HG03103 (cell line): Measurements from ENCODE around the gene OR6P1.

Source experiments
- ATAC-seq: cut with Tn5 transposase; IDR thresholded peaks from one replicate; pipeline ENCODE4 v1.9.1; 2021; ENCODE audit warnings: low read depth; ENCODE audit not compliant: unreplicated experiment

The OR6P1 gene

DNA sequence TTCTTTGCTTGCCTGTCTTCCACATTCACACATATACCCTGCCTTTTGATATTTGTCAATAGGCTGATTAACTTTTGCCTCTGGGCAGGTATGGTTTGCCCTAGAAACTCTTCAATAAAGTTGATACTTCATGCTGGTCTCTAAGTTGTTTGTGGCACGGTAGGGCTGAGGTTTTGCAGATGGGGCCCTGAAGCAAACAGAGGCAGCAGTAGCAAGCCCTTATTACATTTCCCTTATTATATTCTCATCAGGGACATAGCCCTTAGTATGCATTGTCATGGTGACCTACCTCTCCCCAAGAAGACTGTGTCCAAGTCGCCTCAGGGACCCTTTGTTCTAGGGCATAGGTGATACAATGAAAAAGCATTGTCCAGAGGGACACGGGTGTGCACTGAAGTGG, at the start of gene OR6P1:
Gene OR6P1 (minus strand): TSS at position 101 of the 400 bp plus-strand sequence. CDS start 6,976 bp downstream, outside the sequence.
- ATAC-seq: no peak

- no peak for ATAC-seq
These were observed 43.4 kb upstream of the OR6P1 start for GRCh38 chr1:158613764-158614163.

DNA sequence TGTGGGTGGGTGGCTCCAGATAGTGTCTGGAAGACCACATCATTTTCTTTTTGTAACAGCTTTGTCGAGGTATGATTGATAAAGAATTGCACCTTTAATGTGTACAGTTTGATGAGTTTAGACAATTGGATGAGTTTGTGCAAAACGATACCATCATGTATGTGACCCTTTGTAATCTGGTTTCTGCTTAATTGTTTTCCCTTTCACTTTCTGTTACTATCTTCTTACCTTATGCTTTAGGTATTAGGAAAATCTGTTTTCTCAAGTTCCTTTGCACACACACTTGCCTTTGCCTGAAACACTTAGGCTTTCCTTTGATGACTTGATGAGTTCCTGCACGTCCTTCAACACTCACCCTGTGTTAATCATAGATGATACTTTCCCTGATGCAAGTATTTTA, 41.5 kb upstream of the OR6P1 start:
- ATAC-seq: no peak

DNA sequence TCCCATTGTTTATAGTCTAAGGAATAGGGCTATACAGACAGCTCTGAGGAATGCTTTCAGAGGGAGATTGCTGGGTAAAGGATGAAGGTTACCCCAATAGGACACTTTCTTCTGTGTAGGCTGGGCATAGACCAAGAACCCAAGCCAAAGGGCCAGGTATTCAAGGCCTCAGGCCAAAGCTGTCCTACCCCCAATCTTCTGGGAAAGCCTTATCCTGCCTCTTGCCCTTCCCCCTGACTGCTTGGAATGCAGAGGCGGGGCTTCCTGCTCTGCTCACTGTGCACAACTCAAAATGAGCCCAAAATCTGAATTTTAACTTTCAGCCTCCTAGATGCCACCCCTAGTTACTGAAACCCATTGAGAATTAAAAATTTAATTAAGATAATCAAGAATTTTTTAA, 36.9 kb upstream of the OR6P1 start:
- ATAC-seq: no peak

DNA sequence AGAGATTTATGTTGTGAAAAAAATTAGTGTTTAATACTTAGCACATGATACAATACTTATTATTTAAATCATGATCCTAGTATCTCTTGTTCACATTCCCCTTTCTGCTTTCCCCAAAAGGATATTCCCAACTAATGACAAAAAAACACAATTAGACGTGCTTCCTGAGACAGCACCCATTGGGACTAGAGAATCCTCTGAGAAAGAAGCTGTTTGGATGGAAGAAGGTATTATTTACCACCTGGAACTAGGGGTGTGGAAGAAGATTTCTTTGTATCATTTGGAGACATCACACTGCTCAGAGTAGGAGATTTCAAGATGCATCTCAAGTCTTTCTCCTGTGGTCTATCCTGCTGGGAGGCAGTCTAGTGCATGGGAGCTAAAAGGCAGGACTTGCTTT, 34.6 kb upstream of the OR6P1 start, which contains the start of gene OR10Z1:
Gene OR10Z1 (plus strand): TSS at position 301 of the 400 bp plus-strand sequence. CDS start 1,171 bp downstream, outside the sequence.
- ATAC-seq: no peak

GRCh38 chr1:158600735-158601134, 30.4 kb upstream of the OR6P1 start:
- ATAC-seq: no peak

DNA sequence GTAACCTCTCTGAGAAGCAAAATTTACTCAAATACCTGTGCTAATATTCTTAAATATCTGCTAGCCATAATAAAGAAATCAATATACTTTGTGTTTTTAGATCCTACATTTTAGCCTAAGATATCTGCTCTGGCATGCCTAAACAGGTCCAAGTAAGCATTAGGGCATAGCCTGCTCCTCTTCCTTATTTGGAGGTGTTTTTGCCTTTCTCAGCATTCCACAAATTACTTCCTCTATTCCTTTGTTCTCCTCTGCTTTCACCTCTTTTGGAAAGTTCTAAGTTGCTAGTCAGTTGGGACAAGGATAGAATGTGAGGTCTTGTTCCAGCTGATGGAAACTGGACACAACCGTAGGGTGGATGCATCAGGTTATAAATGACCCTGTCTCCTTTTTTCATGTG, 16.6 kb upstream of the OR6P1 start:
- no peak for ATAC-seq

DNA sequence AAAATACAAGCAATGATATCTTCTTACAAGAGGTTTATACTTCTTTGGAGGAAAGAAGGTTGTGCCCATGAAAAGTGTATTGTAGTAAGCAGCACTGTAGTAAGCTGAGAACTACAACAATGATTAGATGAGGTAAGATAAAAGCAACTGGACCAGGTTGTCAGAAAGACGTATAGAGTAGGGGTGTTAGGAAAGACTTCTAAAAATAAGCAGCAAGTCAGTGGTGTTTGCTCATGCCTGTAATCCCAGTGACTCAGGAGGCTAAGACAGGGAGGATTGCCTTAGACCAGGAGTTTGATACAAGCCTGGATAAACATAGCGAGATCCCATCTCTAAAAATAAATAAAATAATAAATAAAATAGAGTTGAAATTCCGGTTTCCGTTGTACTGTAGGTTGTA, 13.6 kb upstream of the OR6P1 start:
- no peak for ATAC-seq

- no peak for ATAC-seq
These were observed 9.4 kb upstream of the OR6P1 start, which contains the start of gene OR10X1 for GRCh38 chr1:158579733-158580132. Gene OR10X1 (minus strand): TSS chr1:158579899. CDS start chr1:158579899, 0 bp downstream.

- no peak for ATAC-seq
These were observed 7.2 kb upstream of the OR6P1 start for GRCh38 chr1:158577561-158577960.

DNA sequence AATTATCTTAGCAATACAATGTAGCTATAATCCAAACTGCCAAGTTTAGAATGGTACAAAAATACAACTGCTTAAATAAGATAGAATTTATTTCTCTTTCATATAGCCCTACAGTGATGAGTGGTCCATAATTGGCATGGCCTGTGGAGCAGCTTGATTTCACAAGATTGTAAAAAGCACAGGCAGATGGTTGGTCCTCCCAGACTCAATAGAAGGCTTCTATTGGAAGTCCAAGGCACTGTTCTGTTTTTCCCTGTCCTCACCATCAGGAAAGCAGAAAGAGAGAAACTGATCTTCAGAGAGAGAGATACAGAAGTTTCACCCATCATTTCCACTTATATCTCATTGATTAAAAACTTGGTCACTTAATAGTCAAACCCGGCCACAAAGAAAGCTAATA, 1.8 kb upstream of the OR6P1 start:
- no peak for ATAC-seq

- no peak for ATAC-seq
These were observed 5.8 kb downstream of the OR6P1 start for GRCh38 chr1:158564608-158565007.

DNA sequence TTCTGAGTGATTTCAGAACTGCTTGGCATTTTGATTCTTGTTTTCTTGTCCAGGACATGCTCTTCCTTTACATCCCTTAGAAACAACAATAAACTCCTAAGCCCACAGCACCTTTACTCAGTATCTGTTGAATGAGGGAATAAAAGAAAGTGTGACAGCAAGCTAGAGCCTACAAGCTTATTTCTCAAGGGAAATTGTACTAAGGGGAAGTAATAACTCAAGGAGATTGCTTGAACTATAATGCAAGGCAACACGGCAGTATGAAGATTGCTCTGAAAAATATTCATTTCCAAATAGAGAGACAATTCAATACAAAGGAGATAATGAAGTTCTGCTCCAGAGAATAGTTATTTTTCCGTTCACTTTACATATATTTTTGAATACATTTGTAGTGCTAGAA, 6.5 kb downstream of the OR6P1 start:
- ATAC-seq: no peak

GRCh38 chr1:158559696-158560095, 10.7 kb downstream of the OR6P1 start:
- no peak for ATAC-seq

DNA sequence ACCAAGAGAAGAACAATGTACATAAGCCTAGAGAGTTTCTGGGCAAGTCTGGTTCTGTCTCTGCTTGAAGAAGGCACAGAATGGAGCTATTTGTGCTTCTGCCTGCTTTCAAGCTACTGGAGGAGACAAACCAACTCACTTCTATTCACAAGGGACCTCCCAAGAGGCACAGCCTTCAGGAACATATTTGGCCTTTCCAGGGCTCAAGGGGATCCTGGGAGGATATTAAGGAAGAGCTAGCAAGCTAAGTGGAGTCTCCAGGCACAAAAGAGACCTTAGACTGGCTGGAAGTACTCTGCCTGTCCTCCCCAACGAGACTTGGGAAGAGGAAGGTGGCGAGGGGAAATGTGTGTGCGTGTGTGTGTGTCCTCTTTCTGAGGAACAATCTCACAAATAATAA, 16.0 kb downstream of the OR6P1 start, which contains the start of gene OR6Y1:
Gene OR6Y1 (minus strand): TSS at position 54 of the 400 bp plus-strand sequence. CDS start 6,300 bp downstream, outside the sequence.
- ATAC-seq: no peak

GRCh38 chr1:158552296-158552695, 18.1 kb downstream of the OR6P1 start:
- ATAC-seq: no peak

DNA sequence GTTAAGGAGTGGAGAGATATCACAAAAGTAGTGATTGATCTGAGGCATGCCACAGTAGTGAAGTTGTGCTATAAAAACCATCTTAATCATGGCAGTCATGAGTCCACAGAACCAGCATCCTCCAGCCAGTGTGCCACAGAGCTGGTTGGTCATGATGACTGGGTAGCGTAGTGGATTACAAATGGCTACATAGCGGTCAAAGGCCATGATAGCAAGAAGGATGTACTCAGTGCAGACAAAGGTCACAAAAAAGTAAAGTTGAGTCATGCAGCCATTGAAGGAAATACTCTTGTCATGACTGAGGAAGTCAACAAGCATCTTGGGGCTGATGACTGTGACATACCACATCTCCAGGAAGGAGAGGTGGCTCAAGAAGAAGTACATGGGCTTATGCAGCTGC, 22.8 kb downstream of the OR6P1 start:
- ATAC-seq: no peak

DNA sequence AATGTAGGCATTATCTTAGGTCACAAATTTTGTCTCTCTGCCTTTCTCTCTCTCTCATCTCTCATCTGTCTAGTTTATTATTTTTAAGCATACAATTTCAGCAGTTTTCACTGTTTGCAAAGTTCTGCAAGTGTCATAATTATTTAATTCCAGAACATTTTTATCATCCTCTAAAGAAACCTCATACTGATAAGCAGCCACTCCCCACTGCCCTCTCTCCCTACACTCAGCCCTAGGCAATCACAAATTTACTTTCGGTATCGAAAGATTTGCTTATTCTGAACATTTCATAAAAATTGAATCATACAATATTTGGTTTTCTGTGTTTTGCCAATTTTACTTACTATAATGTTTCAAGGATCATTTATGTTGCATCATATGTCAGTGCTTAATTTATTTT, 32.8 kb downstream of the OR6P1 start:
- no peak for ATAC-seq

- no peak for ATAC-seq
These were observed 35.9 kb downstream of the OR6P1 start for GRCh38 chr1:158534496-158534895.

GRCh38 chr1:158527190-158527815, 43.1 kb downstream of the OR6P1 start:
- ATAC-seq: no peak

DNA sequence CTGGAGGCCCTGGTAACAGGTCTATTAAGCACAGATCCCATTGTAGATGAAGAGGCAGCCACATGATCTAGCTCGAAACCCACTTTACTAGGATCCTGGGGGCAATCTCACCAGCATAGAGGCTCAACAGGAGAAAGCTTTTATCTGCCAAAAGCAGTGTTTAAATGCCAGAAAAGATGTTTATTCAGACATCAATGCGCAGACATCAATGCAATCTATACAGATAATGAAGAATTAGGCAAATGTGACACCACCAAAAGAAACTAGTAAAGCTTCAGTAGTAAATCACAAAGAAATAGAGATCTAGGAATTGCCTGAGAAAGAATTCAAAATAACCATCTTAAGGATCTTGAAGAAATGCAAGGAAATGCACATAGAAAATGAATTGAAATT, 48.7 kb downstream of the OR6P1 start:
- no peak for ATAC-seq

- no peak for ATAC-seq
These were observed 49.3 kb downstream of the OR6P1 start for GRCh38 chr1:158520955-158521665.
